ENCODE data around the gene SLC16A8.

The SLC16A8 gene

GRCh38 chr22:38033522-38034277 lies 50.3 kb downstream of the SLC16A8 start:
- no peak for TF ChIP-seq CTCF (IDR thresholded peaks at IDR 0.05; ENCODE audit: control extremely low read depth, extremely low read depth, low read depth, missing control alignments)
- ChIA-PET CTCF (interaction anchor here (1.4 kb wide), 1 partner anchor 19 kb away, joined by 5 read pairs; no protein-coding TSS in a partner anchor), POLR2A (interaction anchor here (0.6 kb wide), 1 partner anchor 1403 kb away, joined by 3 read pairs; no protein-coding TSS in a partner anchor)
- DNase-seq (ENCODE audit: extremely low spot score), result no peak

GRCh38 chr22:38032681-38033521 lies 51.1 kb downstream of the SLC16A8 start:
- POLR2A ChIA-PET, result no interaction called here
- no peak for TF ChIP-seq CTCF (IDR thresholded peaks at IDR 0.05; ENCODE audit: control extremely low read depth, extremely low read depth, low read depth, missing control alignments)
- no peak for DNase-seq (ENCODE audit: extremely low spot score)
- CTCF ChIA-PET, result interaction anchor here (3.7 kb wide), 1 partner anchor 20 kb away, joined by 14 read pairs; no protein-coding TSS in a partner anchor

GRCh38 chr22:38031491-38031890 lies 52.5 kb downstream of the SLC16A8 start:
- ChIA-PET POLR2A (interaction anchor here (0.5 kb wide), 1 partner anchor 452 kb away, joined by 3 read pairs; the partner anchor contains the start of gene LGALS2), CTCF (interaction anchor here (3.7 kb wide), 1 partner anchor 21 kb away, joined by 14 read pairs; no protein-coding TSS in a partner anchor)
- no peak for TF ChIP-seq CTCF (IDR thresholded peaks at IDR 0.05; ENCODE audit: control extremely low read depth, extremely low read depth, low read depth, missing control alignments)
- DNase-seq (ENCODE audit: extremely low spot score), result no peak

- no peak for DNase-seq (ENCODE audit: extremely low spot score)
- TF ChIP-seq CTCF (IDR thresholded peaks at IDR 0.05; ENCODE audit: control extremely low read depth, extremely low read depth, low read depth, missing control alignments), result no peak
- ChIA-PET CTCF (interaction anchor here (3.7 kb wide), 1 partner anchor 22 kb away, joined by 14 read pairs; no protein-coding TSS in a partner anchor), POLR2A (no interaction called here)
These were observed 53.5 kb downstream of the SLC16A8 start for GRCh38 chr22:38030311-38031133.

- DNase-seq (ENCODE audit: extremely low spot score), result no peak
- TF ChIP-seq CTCF (IDR thresholded peaks at IDR 0.05; ENCODE audit: control extremely low read depth, extremely low read depth, low read depth, missing control alignments), result no peak
- POLR2A ChIA-PET, result no interaction called here
- CTCF ChIA-PET, result interaction anchor here (3.7 kb wide), 1 partner anchor 23 kb away, joined by 14 read pairs; no protein-coding TSS in a partner anchor
These were observed 54.1 kb downstream of the SLC16A8 start for GRCh38 chr22:38029901-38030300.
